ENCODE measurements around the gene GPR176. TPM values are rescaled to one million over a fixed set of nuclear protein-coding genes. Genes with fewer than 3 reads are reported as not detected.

GPR176 gene
- total and polyA plus RNA-seq, 2 donors = 4.9 to 8.6 TPM

GRCh38 chr15:39795486-39795885 lies 124.6 kb downstream of the GPR176 start:
- Histone ChIP-seq H3K27ac (ENCODE audit: low read depth) (no peak overlapping the region), H3K4me1 (ENCODE audit: insufficient read depth) (no peaks in the 10 kb centered on the region), H3K36me3 (ENCODE audit: insufficient read depth) (no peaks in the 10 kb centered on the region), H3K4me3 (ENCODE audit: low read depth, low read length) (no peak overlapping the region)
- DNase-seq (ENCODE audit: extremely low spot score) = no peak
- WGBS = 68% methylated on average over 3 of the region's 3 CpGs

DNA sequence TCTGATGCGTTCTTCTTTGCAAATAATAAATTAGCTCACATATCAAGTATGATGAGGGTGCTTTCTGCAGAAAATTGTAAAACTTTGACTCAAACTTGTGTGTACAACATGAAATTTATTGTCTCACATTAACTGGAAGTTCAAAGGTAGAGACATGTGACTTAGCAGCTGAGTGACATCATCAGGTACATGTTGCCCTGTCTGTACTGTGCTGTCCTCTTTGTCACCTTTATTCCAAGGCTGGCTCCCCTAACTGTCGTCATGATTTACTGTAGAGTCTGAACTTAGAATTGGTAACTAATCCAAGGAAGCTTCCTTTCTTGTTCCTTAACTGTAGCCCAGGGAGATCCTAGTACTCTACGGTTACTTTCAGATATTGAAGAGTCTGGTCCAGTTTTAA lies 125.1 kb downstream of the GPR176 start:
- no peak for DNase-seq (ENCODE audit: extremely low spot score)
- Histone ChIP-seq H3K4me1 (ENCODE audit: insufficient read depth) (no peaks in the 10 kb centered on the region), H3K27ac (ENCODE audit: low read depth) (no peak overlapping the region), H3K36me3 (ENCODE audit: insufficient read depth) (no peaks in the 10 kb centered on the region), H3K4me3 (ENCODE audit: low read depth, low read length) (no peak overlapping the region)
- 85% methylated on average over 3 of the region's 3 CpGs for WGBS

DNA sequence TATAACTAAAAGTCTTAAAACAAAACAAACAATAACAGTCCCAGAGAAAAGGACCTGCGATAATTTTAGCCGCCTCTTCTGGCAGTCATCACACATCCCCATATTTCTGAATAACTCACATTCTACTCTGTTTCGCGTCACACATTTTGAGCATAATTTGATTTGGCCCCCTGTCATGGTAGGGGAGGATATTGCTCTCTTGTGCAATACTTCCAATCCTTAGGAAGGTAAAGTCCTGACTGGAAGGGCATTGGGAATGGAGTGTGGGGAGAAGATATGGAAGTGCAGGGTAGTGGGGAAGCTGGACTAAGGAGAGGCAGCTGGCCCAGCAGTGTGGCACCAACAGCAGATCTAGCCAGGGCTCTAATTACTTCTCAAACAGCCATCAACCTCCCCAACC lies 126.1 kb downstream of the GPR176 start:
- Histone ChIP-seq H3K36me3 (ENCODE audit: insufficient read depth) (no peaks in the 10 kb centered on the region), H3K4me3 (ENCODE audit: low read depth, low read length) (no peak overlapping the region), H3K27ac (ENCODE audit: low read depth) (no peak overlapping the region), H3K4me1 (ENCODE audit: insufficient read depth) (no peaks in the 10 kb centered on the region)
- WGBS = 85% methylated on average over 4 of the region's 4 CpGs
- DNase-seq (ENCODE audit: extremely low spot score) = no peak

GRCh38 chr15:39792844-39793335 lies 127.2 kb downstream of the GPR176 start:
- WGBS = 27% methylated on average over 4 of the region's 4 CpGs
- Histone ChIP-seq H3K4me3 (ENCODE audit: low read depth, low read length) (no peak overlapping the region), H3K4me1 (ENCODE audit: insufficient read depth) (peaks cover 3% of the 10 kb centered on the region), H3K36me3 (ENCODE audit: insufficient read depth) (no peaks in the 10 kb centered on the region), H3K27ac (ENCODE audit: low read depth) (no peak overlapping the region)
- DNase-seq (ENCODE audit: extremely low spot score) = no peak

DNA sequence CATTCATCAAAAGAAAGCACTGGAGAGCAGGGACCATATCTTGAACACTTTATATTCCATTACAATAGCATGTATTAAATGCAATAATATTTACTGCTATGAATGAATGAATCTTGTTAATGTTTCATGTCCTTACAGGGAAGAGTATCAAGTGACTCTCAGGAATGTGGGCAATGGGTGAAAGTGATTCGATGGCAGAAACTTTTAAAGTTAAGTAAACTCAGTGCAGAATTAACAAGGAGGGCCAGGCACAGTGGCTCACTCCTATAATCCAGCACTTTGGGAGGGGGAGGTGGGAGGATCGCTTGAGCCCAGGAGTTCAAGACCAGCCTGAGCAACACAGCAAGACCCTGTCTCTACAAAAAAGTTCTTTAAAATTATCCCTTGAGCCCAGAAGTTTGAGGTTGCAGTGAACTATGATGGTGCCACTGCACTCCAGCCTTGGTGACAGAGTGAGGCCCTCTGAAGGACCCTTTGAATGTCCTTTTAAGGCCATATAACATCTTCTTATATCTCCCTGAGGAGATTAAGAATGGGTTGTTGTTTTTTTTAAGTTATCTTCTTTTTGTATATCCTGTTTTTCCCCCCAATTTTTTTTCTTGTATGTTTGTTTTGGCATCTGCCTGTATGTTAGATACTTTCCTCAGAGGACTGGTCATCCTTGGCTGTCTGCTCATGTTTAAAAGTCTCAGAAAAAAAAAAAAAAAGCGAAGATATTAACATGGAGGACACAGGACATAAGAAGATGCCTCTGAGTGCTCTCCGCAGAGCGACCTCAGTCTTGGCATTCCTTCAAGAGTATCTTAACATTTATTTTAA lies 127.8 kb downstream of the GPR176 start:
- Histone ChIP-seq H3K4me3 (ENCODE audit: low read depth, low read length) (no peak overlapping the region), H3K27ac (ENCODE audit: low read depth) (no peak overlapping the region), H3K36me3 (ENCODE audit: insufficient read depth) (no peaks in the 10 kb centered on the region), H3K4me1 (ENCODE audit: insufficient read depth) (peaks cover 3% of the 10 kb centered on the region)
- WGBS = 49% methylated on average over 5 of the region's 5 CpGs
- DNase-seq (ENCODE audit: extremely low spot score) = no peak

DNA sequence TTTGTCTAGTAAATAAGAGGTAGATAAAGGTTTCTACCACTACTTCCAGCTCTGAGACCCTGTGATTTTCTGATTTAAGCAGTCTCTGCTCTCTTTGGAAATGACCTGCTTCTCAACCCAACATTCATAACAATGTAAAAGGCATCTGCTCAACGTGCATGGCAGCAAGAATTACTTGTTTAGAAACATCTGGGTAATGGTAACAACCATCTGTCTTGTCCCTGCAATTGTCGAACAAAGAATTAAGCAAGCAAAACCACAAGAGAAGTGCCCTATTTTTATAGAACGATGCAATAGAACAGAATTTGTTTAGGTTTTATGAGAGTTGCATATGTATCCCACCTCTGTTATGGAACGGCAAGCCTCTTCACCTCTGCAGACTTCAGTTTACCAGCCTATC lies 130.3 kb downstream of the GPR176 start:
- Histone ChIP-seq H3K4me1 (ENCODE audit: insufficient read depth) (peaks cover 3% of the 10 kb centered on the region), H3K4me3 (ENCODE audit: low read depth, low read length) (no peak overlapping the region), H3K27ac (ENCODE audit: low read depth) (no peak overlapping the region), H3K36me3 (ENCODE audit: insufficient read depth) (no peaks in the 10 kb centered on the region)
- WGBS = 61% methylated on average over 4 of the region's 4 CpGs
- no peak for DNase-seq (ENCODE audit: extremely low spot score)

DNA sequence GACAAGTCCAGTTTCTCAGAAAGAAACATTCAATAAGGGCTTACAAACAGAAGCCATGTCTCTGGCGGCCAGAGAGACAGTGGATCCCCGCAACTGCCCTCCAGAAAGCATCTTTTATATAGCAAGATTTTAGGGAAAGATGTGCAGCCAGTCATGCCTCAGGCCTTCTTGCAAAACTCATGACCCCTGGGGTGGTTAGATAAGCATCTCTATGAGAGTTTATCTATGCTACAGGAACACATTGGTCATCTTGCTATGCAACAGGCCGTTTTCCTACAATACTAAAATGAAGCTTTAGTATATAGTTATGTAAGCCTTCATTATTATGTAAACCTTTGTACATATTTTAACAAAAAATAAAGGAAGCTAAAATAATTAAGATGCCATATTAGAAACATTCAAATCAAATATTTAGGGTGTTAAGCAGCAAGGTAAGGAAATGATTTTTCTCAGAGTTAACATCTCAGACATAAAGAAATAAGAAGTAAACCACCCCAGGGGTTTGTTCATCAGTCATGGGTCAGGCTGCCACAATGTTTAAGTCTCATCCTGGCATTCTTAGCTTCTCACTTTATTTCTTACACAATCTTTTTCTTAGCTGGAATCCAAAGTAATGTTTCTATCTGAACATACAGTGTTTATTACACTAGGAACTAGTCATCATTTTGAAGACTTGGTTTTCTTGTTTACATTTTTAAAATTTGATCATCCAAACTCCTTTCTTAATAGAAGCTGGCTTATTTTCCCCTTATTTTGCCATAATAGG lies 131.1 kb downstream of the GPR176 start:
- DNase-seq (ENCODE audit: extremely low spot score) = no peak
- WGBS = 64% methylated on average over 3 of the region's 3 CpGs
- Histone ChIP-seq H3K36me3 (ENCODE audit: insufficient read depth) (no peaks in the 10 kb centered on the region), H3K4me1 (ENCODE audit: insufficient read depth) (peaks cover 3% of the 10 kb centered on the region), H3K4me3 (ENCODE audit: low read depth, low read length) (no peak overlapping the region), H3K27ac (ENCODE audit: low read depth) (no peak overlapping the region)

GRCh38 chr15:39788108-39788507 lies 132.0 kb downstream of the GPR176 start:
- Histone ChIP-seq H3K27ac (ENCODE audit: low read depth) (no peak overlapping the region), H3K4me3 (ENCODE audit: low read depth, low read length) (no peak overlapping the region), H3K4me1 (ENCODE audit: insufficient read depth) (peaks cover 3% of the 10 kb centered on the region), H3K36me3 (ENCODE audit: insufficient read depth) (no peaks in the 10 kb centered on the region)
- no peak for DNase-seq (ENCODE audit: extremely low spot score)
- WGBS = 60% methylated on average over 4 of the region's 4 CpGs

GRCh38 chr15:39787479-39787878 lies 132.6 kb downstream of the GPR176 start:
- Histone ChIP-seq H3K4me1 (ENCODE audit: insufficient read depth) (peaks cover 3% of the 10 kb centered on the region), H3K4me3 (ENCODE audit: low read depth, low read length) (no peak overlapping the region), H3K36me3 (ENCODE audit: insufficient read depth) (no peaks in the 10 kb centered on the region), H3K27ac (ENCODE audit: low read depth) (no peak overlapping the region)
- no peak for DNase-seq (ENCODE audit: extremely low spot score)
- 22% methylated on average over 1 of the region's 1 CpG for WGBS

DNA sequence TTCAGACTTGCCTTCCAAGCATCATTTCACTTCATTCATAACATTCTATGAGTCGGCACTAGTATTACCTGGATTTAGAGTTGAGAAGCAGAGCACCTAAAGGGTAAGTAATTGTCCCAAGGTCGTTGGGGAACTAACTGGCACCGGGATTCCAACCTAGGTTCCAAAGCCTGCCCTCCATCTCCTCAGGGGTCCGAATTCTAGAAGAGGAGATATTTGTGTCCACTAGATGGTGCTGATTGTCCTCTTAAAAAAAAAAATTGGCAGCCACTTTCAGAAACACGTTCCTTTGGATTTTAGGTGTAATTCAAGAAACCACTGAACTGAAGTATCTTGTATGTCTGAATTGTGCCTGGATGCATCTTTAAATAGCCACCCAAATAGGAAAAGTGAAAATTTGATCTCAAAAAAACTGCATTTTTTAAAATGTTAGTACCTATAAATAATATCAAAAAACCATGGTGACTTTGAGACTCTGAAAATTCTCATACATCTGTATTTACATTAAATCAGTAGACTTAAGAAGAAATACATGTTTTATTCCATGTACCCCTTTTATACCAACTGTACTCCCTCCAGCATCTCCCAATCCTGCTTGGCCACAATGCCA lies 133.5 kb downstream of the GPR176 start:
- Histone ChIP-seq H3K4me3 (ENCODE audit: low read depth, low read length) (no peak overlapping the region), H3K36me3 (ENCODE audit: insufficient read depth) (no peaks in the 10 kb centered on the region), H3K27ac (ENCODE audit: low read depth) (no peak overlapping the region), H3K4me1 (ENCODE audit: insufficient read depth) (peaks cover 3% of the 10 kb centered on the region)
- 6% methylated on average over 5 of the region's 5 CpGs for WGBS
- DNase-seq (ENCODE audit: extremely low spot score) = no peak

- no peak for DNase-seq (ENCODE audit: extremely low spot score)
- WGBS = 87% methylated on average over 7 of the region's 7 CpGs
- H3K27ac ChIP-seq (ENCODE audit: low read depth) = no peak overlapping the region
- H3K4me1 ChIP-seq (ENCODE audit: insufficient read depth) = peaks cover 3% of the 10 kb centered on the region
- H3K4me3 ChIP-seq (ENCODE audit: low read depth, low read length) = no peak overlapping the region
- no peaks in the 10 kb centered on the region for H3K36me3 ChIP-seq (ENCODE audit: insufficient read depth)
Observed at GRCh38 chr15:39785841-39786240, 134.2 kb downstream of the GPR176 start.

- 73% methylated on average over 10 of the region's 10 CpGs for WGBS
- peaks cover 3% of the 10 kb centered on the region for H3K4me1 ChIP-seq (ENCODE audit: insufficient read depth)
- H3K4me3 ChIP-seq (ENCODE audit: low read depth, low read length) = no peak overlapping the region
- H3K36me3 ChIP-seq (ENCODE audit: insufficient read depth) = no peaks in the 10 kb centered on the region
- no peak for DNase-seq (ENCODE audit: extremely low spot score)
- H3K27ac ChIP-seq (ENCODE audit: low read depth) = no peak overlapping the region
Observed at GRCh38 chr15:39785139-39785538, 134.9 kb downstream of the GPR176 start.

GRCh38 chr15:39784638-39785037 lies 135.4 kb downstream of the GPR176 start:
- Histone ChIP-seq H3K4me1 (ENCODE audit: insufficient read depth) (peaks cover 3% of the 10 kb centered on the region), H3K4me3 (ENCODE audit: low read depth, low read length) (no peak overlapping the region), H3K27ac (ENCODE audit: low read depth) (no peak overlapping the region), H3K36me3 (ENCODE audit: insufficient read depth) (no peaks in the 10 kb centered on the region)
- DNase-seq (ENCODE audit: extremely low spot score) = no peak
- 79% methylated on average over 2 of the region's 2 CpGs for WGBS

DNA sequence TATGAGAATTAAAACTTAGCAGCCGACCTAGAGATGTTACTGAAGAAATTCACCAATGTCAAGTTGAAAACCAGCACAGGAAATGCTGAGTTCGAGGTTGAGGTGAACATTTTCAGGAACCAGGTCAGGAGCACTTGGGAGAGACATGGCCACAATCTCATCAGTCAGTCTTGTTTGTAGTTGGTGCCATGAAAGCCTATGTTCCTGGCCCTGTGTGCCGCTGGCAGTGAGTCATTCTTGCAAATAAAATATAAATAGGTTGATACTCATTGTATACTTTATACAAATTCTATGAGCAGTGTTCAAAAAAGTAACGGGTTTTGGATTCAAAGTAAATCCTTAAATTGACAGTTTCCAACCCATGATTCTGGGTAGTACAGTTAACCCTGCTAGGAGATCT lies 135.9 kb downstream of the GPR176 start:
- H3K36me3 ChIP-seq (ENCODE audit: insufficient read depth) = no peaks in the 10 kb centered on the region
- no peak overlapping the region for H3K4me3 ChIP-seq (ENCODE audit: low read depth, low read length)
- no peak overlapping the region for H3K27ac ChIP-seq (ENCODE audit: low read depth)
- no peak for DNase-seq (ENCODE audit: extremely low spot score)
- WGBS = 29% methylated on average over 4 of the region's 4 CpGs
- peaks cover 3% of the 10 kb centered on the region for H3K4me1 ChIP-seq (ENCODE audit: insufficient read depth)
